Hematopoietic multipotent progenitor cell treated with erythropoietin and hydrocortisone succinate and interleukin-3 and kit ligand, for 6 days (in vitro differentiated cells): ENCODE results near the gene SSTR1.

Experiments
- DNase-seq: peaks from one replicate; pipeline ENCODE4 v3.0.0-alpha.2; 2015

Gene SSTR1

DNA sequence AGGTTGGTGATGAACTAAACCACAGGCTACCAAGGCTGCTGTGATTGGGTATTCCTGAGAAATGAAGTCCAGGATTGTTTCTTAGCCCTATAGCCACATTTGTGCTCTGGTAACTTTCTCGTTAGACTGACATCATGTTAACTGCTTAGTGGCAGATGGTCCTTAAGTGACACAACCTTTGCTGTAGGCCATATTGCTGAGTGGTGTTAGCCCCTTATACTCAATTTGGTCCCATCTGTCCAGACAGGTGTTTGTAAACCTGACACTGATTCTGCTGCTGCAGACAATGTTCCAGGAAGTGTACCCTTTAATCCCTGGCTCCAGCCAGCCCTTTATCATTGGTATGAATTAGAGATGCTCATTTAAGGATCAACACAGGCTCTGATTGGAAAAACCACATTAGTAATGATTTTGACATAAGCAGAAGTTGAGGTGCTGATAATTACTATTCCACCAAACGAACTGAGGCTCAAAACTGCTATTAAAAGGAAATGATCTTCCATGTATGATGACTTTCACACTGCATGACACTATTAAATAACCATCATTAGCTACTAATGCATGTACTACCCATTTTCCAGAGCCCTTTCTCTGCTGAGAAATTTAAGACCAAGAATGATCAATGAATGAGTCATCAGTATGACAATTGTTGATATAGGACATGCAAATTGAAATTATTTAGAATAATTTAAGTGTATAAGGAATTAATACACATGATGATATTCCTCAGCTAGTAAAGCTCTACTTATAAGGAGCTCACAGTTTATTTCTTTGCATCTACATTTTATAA is 3.6 kb upstream of the SSTR1 start:
- no peak for DNase-seq

DNA sequence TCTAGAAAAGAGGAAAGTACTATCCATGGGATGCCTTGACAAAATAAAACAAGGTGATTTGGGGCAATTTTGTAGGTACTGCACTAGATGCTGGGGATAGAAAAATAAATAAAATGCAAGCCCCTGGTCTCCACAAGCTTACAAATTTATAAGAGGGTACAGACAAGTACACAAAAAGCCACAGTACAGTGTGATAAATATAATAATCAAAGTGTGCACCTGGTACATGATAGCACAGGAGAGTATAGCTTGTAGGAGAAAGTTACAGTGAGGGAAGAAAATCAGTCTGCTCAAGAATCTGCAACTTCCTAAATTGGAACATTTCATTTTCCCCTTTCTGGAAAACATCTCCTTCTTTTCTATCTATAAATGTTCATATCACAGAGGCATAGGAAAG is 3.0 kb upstream of the SSTR1 start:
- no peak for DNase-seq

DNA sequence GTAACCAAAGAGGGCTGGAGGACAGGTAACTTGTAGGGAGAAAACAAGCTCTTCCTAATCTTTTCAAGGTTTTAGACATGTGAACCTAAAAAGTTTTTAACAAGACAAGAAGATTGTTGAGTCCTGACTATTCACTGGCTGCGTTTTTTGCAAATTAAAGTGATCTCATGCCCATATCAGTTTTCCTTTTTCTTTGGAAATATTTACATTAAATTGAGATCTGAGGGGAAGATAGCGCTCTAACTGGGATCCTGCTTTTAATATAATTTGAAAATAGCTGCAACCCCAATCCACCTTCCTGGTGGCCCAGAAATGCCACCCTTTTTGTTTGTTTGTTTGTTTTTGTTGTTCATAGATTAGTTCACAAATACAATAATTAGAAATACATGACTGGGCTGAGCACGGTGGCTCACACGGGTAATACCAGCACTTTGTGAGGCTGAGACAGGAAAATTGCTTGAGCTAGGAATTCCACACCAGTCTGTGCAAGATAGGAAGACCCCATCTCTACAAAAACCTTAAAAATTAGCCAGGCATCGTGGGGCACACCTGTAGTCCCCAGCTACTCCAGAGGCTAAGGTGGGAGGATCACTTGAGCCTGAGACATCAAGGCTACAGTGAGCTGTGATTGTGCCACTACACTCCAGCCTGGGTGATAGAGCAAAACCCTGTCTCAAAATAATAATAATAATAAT is 2.4 kb upstream of the SSTR1 start:
- no peak for DNase-seq

DNA sequence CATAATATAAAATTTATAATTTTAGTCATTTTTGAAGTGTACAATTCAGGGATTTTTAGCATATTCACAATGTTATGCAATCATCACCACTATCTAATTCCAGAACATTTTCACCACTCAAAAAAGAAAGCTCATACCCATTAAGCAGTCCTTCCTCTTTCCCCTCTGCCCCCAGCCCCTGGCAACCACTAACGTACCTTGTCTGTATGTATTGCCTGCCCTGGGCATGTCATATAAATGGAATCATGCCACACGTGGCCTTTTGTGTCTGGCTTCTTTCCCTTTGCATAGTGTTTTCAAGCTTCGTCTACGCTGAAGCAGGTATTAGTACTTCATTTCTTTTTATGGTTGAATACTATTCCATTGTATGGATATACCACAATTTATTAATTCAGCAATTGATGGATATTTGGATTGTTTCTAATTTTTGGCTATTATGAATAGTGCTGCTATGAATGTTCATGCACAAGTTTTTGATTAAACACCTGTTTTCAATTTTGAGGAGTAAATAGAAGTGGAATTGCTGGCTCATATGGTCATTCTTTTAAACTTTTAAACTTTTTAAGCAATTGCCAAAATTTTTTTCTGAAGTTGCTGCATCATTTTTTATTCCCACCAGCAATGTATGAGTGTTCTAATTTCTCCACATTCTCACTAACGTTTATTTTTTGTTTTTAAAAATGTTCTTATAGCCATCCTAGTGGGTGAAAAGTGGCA is 1.6 kb upstream of the SSTR1 start:
- no peak for DNase-seq

DNA sequence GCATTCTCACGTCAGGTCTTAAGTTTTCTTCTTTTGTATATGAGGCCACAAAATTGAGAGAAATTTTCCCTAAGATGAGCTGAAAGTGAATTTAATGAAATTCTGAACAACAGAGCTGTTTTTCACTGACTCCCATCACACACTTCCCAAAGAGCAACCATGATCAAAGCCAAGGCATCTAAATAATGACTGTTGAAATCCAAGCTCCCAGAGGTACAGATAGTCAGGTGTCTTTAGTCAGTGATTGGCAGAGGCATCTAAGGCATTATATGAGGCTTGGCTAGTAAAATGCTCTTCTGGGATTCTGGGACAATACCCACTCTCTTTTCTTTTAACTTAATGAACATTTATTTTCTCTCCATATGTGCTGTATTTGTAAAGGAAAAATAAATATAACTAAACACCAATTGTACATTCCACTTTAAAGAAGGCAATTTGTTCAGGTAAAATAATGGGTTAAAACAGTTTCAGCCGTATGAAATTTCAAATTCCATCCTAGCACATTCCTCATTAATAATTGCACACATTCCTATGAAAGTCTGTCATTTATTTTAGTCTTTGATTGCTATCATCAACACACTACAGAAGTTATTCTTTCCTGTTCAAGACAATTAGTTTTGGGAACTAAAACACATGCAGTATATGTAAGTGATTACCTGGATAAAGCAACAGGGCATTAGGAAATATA is 871 bp upstream of the SSTR1 start:
- DNase-seq = no peak

DNA sequence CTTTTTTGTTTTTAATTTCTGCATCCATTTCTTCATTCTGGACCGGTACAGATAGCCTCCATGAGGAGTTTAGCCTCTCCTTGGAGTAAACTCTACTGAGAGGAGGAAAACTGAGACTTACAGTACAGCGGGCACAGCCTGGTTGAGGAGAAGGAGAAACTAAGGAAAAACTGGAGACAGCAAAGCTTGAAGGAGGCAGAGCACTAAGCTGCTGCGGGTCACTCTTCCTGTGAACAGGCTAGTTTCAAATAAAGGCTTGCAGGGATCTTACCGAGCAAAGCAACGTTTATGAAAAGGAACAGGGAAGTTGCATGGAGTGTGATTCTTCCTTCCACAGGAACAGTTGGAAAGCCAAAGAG is 348 bp upstream of the SSTR1 start:
- DNase-seq = no peak

DNA sequence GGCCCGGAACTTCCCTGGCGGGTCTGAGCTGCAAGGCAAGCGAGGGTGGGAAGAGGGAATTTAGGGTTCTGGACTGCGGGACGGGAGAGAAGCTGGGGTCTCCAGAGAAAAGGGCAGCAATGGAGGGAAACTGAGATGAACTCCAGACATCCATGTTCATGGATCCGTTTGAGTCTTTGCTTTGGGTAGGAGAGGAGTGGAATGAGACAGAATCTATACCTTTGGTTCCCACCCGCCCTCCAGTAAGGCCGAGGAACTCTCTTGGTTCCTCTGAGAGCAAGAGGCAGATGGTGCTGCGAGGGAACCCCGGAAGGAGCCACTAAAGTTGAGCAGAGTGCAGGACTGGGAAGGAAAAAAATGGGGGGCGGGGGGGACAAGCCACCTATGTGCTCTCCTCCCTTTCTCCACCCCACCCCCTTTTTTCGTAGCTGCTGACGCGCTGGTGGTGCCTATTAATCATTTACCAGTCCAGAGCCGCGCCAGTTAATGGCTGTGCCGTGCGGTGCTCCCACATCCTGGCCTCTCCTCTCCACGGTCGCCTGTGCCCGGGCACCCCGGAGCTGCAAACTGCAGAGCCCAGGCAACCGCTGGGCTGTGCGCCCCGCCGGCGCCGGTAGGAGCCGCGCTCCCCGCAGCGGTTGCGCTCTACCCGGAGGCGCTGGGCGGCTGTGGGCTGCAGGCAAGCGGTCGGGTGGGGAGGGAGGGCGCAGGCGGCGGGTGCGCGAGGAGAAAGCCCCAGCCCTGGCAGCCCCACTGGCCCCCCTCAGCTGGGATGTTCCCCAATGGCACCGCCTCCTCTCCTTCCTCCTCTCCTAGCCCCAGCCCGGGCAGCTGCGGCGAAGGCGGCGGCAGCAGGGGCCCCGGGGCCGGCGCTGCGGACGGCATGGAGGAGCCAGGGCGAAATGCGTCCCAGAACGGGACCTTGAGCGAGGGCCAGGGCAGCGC is 1.2 kb downstream of the SSTR1 start:
- no peak for DNase-seq

DNA sequence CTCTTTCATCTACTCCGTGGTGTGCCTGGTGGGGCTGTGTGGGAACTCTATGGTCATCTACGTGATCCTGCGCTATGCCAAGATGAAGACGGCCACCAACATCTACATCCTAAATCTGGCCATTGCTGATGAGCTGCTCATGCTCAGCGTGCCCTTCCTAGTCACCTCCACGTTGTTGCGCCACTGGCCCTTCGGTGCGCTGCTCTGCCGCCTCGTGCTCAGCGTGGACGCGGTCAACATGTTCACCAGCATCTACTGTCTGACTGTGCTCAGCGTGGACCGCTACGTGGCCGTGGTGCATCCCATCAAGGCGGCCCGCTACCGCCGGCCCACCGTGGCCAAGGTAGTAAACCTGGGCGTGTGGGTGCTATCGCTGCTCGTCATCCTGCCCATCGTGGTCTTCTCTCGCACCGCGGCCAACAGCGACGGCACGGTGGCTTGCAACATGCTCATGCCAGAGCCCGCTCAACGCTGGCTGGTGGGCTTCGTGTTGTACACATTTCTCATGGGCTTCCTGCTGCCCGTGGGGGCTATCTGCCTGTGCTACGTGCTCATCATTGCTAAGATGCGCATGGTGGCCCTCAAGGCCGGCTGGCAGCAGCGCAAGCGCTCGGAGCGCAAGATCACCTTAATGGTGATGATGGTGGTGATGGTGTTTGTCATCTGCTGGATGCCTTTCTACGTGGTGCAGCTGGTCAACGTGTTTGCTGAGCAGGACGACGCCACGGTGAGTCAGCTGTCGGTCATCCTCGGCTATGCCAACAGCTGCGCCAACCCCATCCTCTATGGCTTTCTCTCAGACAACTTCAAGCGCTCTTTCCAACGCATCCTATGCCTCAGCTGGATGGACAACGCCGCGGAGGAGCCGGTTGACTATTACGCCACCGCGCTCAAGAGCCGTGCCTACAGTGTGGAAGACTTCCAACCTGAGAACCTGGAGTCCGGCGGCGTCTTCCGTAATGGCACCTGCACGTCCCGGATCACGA is 2.2 kb downstream of the SSTR1 start:
- no peak for DNase-seq

DNA sequence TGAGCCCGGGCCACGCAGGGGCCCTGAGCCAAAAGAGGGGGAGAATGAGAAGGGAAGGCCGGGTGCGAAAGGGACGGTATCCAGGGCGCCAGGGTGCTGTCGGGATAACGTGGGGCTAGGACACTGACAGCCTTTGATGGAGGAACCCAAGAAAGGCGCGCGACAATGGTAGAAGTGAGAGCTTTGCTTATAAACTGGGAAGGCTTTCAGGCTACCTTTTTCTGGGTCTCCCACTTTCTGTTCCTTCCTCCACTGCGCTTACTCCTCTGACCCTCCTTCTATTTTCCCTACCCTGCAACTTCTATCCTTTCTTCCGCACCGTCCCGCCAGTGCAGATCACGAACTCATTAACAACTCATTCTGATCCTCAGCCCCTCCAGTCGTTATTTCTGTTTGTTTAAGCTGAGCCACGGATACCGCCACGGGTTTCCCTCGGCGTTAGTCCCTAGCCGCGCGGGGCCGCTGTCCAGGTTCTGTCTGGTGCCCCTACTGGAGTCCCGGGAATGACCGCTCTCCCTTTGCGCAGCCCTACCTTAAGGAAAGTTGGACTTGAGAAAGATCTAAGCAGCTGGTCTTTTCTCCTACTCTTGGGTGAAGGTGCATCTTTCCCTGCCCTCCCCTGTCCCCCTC is 3.0 kb downstream of the SSTR1 start:
- DNase-seq = no peak

DNA sequence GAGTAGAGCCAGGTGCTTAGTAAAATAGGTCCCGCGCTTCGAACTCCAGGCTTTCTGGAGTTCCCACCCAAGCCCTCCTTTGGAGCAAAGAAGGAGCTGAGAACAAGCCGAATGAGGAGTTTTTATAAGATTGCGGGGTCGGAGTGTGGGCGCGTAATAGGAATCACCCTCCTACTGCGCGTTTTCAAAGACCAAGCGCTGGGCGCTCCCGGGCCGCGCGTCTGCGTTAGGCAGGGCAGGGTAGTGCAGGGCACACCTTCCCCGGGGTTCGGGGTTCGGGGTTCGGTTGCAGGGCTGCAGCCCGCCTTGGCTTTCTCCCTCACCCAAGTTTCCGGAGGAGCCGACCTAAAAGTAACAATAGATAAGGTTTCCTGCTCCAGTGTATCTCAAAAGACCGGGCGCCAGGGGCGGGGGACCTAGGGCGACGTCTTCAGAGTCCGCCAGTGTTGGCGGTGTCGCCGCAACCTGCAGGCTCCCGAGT is 3.6 kb downstream of the SSTR1 start:
- no peak for DNase-seq

DNA sequence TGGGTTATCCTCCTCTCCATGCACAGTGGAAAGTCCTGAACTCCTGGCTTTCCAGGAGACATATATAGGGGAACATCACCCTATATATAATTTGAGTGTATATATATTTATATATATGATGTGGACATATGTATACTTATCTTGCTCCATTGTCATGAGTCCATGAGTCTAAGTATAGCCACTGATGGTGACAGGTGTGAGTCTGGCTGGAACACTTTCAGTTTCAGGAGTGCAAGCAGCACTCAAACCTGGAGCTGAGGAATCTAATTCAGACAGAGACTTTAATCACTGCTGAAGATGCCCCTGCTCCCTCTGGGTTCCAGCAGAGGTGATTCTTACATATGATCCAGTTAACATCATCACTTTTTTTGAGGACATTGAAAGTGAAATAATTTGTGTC is 4.4 kb downstream of the SSTR1 start:
- DNase-seq = no peak

DNA sequence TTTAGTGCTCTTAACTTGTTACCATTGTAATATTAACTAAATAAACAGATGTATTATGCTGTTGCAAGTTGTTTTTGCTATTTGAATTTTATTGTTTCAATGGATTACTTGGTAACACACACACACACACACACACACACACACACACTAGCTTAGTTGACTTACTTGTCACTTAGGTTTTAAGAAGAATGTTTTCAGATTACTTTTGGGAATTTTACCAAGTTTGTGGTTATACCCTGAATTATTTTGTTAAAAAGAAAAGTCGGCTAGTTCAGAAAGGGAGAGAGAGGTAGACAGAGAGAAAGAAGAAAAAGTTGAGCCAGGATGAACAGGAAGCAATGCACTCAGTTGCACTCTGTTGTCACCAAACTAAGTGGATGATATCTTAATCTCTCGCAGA is 5.3 kb downstream of the SSTR1 start:
- no peak for DNase-seq

DNA sequence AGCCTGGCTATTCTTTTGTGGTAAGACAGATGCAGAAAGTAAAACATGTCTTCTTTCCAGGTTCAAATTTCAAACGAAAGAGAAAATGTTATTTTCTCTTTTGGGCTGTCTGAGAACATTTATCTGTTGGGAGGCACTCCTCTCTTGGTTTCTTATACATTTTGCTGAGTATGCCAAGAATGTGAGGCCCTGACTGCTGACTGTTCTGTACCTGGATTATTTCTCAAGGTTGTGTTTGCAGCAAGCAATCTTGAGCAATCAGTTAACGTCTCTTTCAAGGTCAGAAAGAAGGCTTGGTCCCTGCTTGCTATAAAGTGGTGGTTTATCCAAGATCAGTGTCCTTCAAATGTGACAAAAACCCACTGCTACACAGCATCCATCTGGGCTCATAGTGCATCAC is 9.8 kb downstream of the SSTR1 start:
- no peak for DNase-seq

DNA sequence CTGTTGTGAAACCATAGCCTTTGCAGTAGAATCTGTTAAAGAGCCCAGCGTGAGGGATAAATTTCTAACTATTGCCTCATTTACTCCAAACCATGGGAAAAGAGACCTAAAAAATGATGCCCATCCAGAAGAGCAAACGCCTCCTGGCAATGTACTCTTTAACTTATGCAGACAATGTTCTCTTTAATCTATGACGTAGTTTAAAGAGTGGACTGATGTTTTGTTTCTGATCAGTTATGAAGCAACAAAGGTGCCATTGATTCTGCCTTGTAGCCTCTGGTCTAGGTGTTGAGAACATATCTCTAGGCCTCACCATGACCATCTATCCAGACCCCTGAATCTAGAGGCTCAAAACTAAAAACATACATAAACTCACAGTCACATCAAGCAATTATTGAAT is 13.4 kb downstream of the SSTR1 start:
- DNase-seq = no peak

DNA sequence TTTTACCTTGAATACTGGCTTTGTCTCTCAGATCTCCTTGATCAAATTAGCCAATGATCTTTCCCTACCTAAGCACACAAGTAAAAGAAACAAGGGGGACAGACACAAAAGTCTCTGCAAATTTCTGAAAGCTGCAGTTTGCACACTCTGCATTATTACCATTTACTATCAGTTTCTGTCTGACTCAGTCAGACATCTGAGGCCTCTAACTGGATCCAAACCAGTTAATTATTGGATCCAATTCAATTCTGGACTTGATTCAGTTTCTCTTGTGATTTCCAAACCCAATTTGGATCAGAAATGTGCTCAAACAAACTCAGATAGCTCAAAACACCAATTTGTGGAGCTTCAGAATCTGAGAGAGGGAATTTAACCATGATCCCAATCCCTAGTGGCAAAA is 16.6 kb downstream of the SSTR1 start:
- DNase-seq = no peak

DNA sequence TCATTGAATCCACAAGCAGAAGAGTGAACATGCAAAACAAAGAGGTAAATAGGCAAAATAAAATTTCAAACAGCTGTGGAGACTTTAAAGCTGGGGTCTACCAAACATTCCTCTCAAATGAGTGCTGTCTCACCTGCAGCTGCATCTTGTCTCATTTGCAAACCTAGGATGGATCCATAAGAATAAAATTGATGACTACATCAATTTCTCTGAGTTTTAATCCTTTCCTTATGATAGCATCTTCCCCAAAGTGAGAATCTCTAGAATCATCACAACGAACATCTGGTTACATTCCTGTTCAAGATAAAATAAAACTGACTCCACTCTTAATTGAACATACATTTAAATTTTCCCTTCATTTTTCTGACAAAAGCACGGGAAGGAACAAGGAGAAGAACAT is 18.2 kb downstream of the SSTR1 start:
- DNase-seq = no peak

DNA sequence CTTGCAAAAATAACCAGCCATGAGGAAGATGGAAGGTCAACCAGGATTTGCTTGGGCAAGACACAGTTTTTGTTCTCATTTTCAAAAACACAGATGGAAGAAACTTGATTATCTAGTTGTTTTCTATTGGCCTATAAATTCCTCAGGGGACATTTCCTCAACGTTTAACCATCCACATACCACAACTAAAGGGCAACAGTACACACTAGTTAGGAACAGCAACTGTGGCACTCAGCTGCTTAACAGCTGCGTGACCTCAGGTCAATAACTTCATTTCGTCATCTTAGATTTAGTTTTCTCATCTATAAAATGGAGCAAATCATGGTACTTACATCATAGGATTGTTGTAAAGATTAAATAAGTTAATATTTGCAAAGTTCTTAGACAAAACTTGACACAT is 18.7 kb downstream of the SSTR1 start:
- DNase-seq = no peak

DNA sequence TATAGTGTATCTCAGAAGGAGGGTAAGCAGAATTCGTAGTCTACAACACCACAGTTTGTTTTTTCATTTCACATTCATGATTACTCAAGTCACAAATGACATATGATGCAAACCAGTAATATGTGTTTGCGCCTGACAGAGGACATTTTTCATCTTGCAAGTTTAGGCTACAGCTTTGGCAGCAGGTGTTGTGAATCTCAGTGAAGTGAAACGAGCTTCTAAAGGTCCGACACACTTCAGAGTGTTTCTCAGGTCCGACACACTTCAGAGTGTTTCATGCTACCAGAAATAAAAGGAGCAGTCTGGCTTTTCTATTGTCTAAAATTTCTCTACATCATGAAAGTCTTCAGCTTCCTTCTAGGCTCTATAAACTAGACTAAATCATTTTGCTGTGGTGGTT is 25.5 kb downstream of the SSTR1 start:
- no peak for DNase-seq

DNA sequence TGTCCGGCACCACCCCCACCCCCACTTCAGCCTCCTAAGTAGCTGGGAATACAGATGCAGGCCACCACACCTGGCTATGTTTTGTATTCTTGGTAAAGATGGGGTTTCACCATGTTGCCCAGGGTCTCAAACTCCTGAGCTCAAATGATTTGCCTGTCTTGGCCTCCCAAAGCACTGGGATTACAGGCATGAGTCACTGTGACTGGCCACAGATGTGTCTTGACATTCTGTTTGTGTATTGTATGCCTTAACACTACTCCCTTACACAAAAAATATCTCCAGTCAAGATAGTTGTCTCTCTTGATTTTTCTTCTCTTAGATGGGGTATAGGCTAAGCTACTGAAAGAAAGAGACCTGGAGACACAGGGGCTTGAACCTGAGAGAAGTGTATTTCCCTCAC is 30.6 kb downstream of the SSTR1 start:
- DNase-seq = no peak

DNA sequence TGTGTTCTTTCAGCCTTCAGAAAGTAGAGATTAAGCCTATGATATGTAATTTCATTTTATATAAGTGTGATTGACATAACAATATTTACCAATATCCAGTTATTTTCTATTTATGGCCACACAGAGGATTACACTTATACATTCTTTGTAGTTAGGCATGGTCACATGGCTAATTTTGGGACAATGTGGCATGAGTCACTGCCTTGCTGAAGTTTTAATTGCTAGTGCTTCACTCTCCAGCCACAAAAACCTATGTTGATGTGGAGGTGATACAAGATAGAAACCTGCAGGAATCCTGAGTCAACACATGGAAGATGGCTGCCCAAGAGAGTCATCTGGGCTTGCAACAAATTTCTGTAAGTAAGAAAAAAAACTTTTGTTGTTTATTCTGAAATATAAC is 31.2 kb downstream of the SSTR1 start:
- no peak for DNase-seq
